Progenitor cell of endocrine pancreas (in vitro differentiated cells): ENCODE results near the gene SEC14L1. TPM values are rescaled to one million over a fixed set of nuclear protein-coding genes. Genes with fewer than 3 reads are reported as not detected.

Experiments used
- DNase-seq: peaks from one replicate; pipeline ENCODE4 v3.0.0; 2021; ENCODE audit warnings: low spot score; ENCODE audit not compliant: unreplicated experiment
- H3K27ac Mint-ChIP-seq: 2 replicates; pipeline ENCODE4 v1.8.0; 2021; ENCODE audit warnings: mild to moderate bottlenecking, moderate library complexity, mixed read lengths
- H3K27me3 Mint-ChIP-seq: 2 replicates; pipeline ENCODE4 v1.8.0; 2021; ENCODE audit warnings: mixed read lengths
- H3K36me3 Mint-ChIP-seq: 2 replicates; pipeline ENCODE4 v1.8.0; 2022; ENCODE audit warnings: mixed read lengths; ENCODE audit not compliant: insufficient read depth
- H3K4me1 Mint-ChIP-seq: 2 replicates; pipeline ENCODE4 v1.8.0; 2021; ENCODE audit warnings: low read depth, mixed read lengths
- H3K4me3 Mint-ChIP-seq: 2 replicates; pipeline ENCODE4 v1.8.0; 2021; ENCODE audit warnings: low read depth, mild to moderate bottlenecking, moderate library complexity, mixed read lengths
- H3K9me3 Mint-ChIP-seq: 2 replicates; pipeline ENCODE4 v1.8.0; 2021; ENCODE audit warnings: low read depth, mixed read lengths
- total RNA-seq: library from RNA; stranded (reverse); gene quantifications from 2 replicates; pipeline ENCODE4 v1.2.1, GENCODE V29; 2021
- TF ChIP-seq, protein P1 (sequence below): fragments of 200-600 bp; sonication (generic); IDR thresholded peaks from one replicate; pipeline ENCODE4 v1.5.0; 2021; ENCODE audit warnings: antibody characterized with exemption, mild to moderate bottlenecking; ENCODE audit not compliant: unreplicated experiment

SEC14L1 gene
- total RNA-seq, 1 donor from 2014 or later = 90.8 TPM

DNA sequence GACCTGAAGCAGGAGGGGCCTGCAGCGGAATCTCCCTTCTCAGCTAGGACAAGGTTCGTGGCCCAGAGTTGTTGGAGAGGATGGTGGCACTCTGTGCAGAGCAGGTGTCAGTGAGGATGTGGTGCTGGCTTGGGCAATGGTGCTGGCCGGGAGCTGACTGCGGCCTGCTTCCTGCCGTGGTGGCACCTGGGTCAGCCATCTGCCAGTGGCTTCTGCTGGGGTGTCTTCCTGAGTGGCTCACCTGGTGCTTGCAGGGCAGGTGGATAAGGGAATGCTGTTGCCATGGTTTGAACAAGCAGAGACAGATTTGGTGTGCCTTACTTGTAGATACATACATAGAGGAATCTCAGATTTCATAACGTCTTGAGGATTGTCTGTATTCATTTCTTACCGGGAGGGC, 69.6 kb downstream of the SEC14L1 start:
- Mint-ChIP-seq H3K4me3 (no peak overlapping the region), H3K9me3 (no peaks in the 10 kb centered on the region), H3K27ac (peak overlapping the region; percentile 65), H3K27me3 (no peaks in the 10 kb centered on the region), H3K4me1 (peaks cover 23% of the 10 kb centered on the region), H3K36me3 (peaks cover 35% of the 10 kb centered on the region)
- DNase-seq = no peak
- TF ChIP-seq, protein P1, sequence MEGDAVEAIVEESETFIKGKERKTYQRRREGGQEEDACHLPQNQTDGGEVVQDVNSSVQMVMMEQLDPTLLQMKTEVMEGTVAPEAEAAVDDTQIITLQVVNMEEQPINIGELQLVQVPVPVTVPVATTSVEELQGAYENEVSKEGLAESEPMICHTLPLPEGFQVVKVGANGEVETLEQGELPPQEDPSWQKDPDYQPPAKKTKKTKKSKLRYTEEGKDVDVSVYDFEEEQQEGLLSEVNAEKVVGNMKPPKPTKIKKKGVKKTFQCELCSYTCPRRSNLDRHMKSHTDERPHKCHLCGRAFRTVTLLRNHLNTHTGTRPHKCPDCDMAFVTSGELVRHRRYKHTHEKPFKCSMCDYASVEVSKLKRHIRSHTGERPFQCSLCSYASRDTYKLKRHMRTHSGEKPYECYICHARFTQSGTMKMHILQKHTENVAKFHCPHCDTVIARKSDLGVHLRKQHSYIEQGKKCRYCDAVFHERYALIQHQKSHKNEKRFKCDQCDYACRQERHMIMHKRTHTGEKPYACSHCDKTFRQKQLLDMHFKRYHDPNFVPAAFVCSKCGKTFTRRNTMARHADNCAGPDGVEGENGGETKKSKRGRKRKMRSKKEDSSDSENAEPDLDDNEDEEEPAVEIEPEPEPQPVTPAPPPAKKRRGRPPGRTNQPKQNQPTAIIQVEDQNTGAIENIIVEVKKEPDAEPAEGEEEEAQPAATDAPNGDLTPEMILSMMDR = no peak

DNA sequence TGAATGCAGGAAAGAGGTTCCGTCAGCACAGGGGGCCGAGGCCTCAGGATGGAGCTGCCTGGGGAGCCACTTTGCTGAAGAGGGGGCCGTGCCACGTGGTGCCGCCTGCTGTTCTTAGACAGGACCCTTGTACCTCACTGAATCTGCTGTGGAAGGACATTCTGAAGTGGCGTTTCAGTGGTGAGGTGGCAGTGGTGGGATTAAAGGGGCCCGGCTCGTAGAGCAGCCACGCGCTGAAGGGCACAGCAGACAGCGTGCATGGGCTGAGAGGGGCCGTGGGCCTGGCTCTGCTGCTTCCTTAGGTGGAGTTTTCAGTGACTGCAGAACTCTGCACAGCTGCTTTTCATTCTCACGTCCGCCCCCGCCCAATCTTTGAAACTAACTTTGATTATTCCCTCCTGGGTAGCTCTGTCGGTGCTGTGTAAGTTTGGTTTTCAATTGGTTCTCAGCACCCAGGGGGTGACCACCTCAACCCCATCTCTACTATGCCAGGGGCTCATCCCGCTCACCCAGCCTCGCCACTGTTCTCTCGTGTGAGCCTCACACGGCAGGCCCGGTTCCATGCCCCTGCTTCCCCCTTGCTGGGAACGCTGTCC, 70.3 kb downstream of the SEC14L1 start:
- no peaks in the 10 kb centered on the region for H3K9me3 Mint-ChIP-seq
- H3K27ac Mint-ChIP-seq = no peak overlapping the region
- H3K27me3 Mint-ChIP-seq = no peaks in the 10 kb centered on the region
- H3K4me3 Mint-ChIP-seq = no peak overlapping the region
- peaks cover 23% of the 10 kb centered on the region for H3K4me1 Mint-ChIP-seq
- DNase-seq = no peak
- peaks cover 35% of the 10 kb centered on the region for H3K36me3 Mint-ChIP-seq
- TF ChIP-seq, protein P1 = no peak

DNA sequence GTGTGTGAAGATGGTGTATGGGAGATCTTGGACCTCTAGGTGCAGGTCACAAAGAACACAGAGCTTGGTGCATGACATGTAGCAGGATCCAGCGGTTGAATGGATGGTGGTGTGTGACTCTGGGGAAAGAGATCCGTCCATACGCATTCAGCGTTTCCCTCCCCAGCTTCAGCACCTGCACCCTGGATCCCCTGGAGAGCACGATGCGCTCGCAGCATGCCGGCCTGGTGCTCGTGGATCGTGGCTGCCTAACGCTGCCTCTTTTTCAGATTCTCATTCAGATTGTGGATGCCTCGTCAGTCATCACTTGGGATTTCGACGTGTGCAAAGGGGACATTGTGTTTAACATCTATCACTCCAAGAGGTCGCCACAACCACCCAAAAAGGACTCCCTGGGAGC, 70.9 kb downstream of the SEC14L1 start:
- Mint-ChIP-seq H3K4me3 (no peak overlapping the region), H3K36me3 (peaks cover 31% of the 10 kb centered on the region), H3K4me1 (peaks cover 23% of the 10 kb centered on the region), H3K27ac (no peak overlapping the region), H3K27me3 (no peaks in the 10 kb centered on the region), H3K9me3 (no peaks in the 10 kb centered on the region)
- TF ChIP-seq, protein P1 = no peak
- no peak for DNase-seq

DNA sequence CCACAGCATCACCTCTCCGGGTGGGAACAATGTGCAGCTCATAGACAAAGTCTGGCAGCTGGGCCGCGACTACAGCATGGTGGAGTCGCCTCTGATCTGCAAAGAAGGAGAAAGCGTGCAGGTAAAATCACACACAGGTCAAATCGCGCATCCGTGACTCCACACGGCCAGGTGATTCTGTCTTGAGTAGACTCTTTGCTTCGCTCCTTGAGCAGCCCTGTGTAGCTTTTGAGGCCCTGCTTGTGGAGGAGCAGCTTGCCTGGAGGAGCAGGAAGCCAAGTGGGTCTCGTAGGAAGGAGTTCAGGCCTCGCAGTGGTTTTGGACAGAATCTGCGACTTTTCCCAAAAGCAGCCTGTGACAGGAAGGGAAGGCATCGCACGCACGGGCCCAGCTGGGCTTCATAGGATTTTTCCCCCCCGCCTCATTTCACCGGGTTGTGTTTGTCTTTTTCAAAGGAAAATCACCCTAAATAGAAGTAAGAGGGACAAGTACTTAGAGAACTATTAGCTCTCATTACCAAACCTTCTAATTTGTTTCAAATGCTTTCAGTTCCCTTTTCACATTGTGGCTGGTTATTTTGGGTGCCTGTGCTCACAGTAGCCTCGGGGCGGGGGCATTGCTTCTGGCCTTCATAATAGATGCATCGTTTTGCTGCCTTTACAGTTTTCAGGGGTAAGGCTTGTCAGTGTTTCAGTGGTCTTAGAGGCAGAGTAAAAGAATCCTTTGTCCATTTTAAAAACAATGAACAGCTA, 71.5 kb downstream of the SEC14L1 start:
- H3K36me3 Mint-ChIP-seq = peaks cover 30% of the 10 kb centered on the region
- no peak overlapping the region for H3K4me3 Mint-ChIP-seq
- TF ChIP-seq, protein P1 = no peak
- H3K27ac Mint-ChIP-seq = no peak overlapping the region
- H3K27me3 Mint-ChIP-seq = no peaks in the 10 kb centered on the region
- peaks cover 23% of the 10 kb centered on the region for H3K4me1 Mint-ChIP-seq
- DNase-seq = no peak
- H3K9me3 Mint-ChIP-seq = no peaks in the 10 kb centered on the region

DNA sequence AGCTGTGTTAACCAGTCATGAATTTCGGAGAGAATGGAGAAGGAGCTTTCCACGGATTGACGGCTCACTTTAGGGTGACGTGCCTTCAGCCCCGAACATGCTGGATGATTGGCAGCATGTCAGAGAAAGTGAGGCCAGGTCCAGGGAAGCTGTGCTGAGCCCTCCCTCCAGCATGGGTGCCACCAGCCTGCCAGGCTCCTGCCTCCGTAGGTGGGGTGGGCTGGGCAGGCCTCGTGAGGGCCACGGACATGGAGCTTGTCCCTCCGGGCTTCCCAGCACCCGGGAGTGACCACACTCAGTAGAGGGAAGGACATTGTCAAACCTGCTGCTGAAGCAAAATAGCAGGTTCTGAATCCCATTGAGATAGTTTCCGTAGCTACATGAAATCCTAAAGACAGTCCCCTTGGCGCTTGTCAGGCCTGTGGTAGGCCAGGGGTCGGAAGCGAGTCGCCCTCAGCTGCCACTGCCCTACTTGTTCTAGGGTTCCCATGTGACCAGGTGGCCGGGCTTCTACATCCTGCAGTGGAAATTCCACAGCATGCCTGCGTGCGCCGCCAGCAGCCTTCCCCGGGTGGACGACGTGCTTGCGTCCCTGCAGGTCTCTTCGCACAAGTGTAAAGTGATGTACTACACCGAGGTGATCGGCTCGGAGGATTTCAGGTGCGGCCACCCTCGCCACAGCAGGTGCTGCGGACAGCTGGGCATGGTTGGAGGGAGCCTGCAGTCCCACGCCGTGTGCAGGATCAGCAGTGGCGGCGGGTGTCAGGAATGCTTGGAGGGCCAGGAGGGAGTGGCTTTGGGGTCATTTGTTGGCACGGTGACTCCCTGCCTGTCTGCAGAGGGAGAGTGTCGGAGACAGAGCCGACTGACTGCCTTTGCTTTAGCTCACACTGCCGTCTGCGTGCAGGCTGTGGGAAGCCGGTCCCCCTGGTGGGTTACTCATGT, 72.3 kb downstream of the SEC14L1 start:
- Mint-ChIP-seq H3K9me3 (no peaks in the 10 kb centered on the region), H3K36me3 (peaks cover 32% of the 10 kb centered on the region), H3K27ac (no peak overlapping the region), H3K4me1 (peaks cover 17% of the 10 kb centered on the region), H3K27me3 (no peaks in the 10 kb centered on the region), H3K4me3 (no peak overlapping the region)
- DNase-seq = no peak
- TF ChIP-seq, protein P1 = no peak
